Nephron progenitor cell (in vitro differentiated cells): ENCODE measurements around the gene SLC25A4.
A peak's percentile ranks its signal among the peaks of the same experiment; 100 is the strongest.

Experiments
- DNase-seq: peaks from one replicate; pipeline ENCODE4 v3.0.0; 2021
- H3K27ac Mint-ChIP-seq: 2 replicates; pipeline ENCODE4 v1.8.0; 2021; ENCODE audit warnings: mild to moderate bottlenecking, moderate library complexity, mixed read lengths
- H3K27me3 Mint-ChIP-seq: 2 replicates; pipeline ENCODE4 v1.8.0; 2021; ENCODE audit warnings: mild to moderate bottlenecking, low read depth, mixed read lengths; ENCODE audit not compliant: poor library complexity
- H3K36me3 Mint-ChIP-seq: 2 replicates; pipeline ENCODE4 v1.8.0; 2021; ENCODE audit warnings: low read depth, mixed read lengths
- H3K4me1 Mint-ChIP-seq: 2 replicates; pipeline ENCODE4 v1.8.0; 2021; ENCODE audit warnings: mixed read lengths
- H3K4me3 Mint-ChIP-seq: 2 replicates; pipeline ENCODE4 v1.8.0; 2021; ENCODE audit warnings: mild to moderate bottlenecking, moderate library complexity, mixed read lengths
- H3K9me3 Mint-ChIP-seq: 2 replicates; pipeline ENCODE4 v1.8.0; 2021; ENCODE audit warnings: mild to moderate bottlenecking, moderate library complexity, mixed read lengths
- CTCF ChIP-seq: fragments of 200-600 bp; sonication (generic); IDR thresholded peaks from 2 replicates; pipeline ENCODE4 v1.5.0; 2021; ENCODE audit warnings: antibody characterized with exemption

SLC25A4 gene

GRCh38 chr4:185144601-185145240, 1.7 kb downstream of the SLC25A4 start:
- TF ChIP-seq CTCF, result no peak
- no peak overlapping the region for H3K27ac Mint-ChIP-seq
- peaks cover 27% of the 10 kb centered on the region for H3K27me3 Mint-ChIP-seq
- peaks cover 18% of the 10 kb centered on the region for H3K36me3 Mint-ChIP-seq
- H3K4me3 Mint-ChIP-seq, result peak overlapping the region; percentile 90
- H3K4me1 Mint-ChIP-seq, result peaks cover 23% of the 10 kb centered on the region
- DNase-seq, result no peak
- no peaks in the 10 kb centered on the region for H3K9me3 Mint-ChIP-seq

GRCh38 chr4:185145572-185145971, 2.5 kb downstream of the SLC25A4 start:
- Mint-ChIP-seq H3K27me3 (peaks cover 27% of the 10 kb centered on the region), H3K4me3 (peak overlapping the region; percentile 90), H3K36me3 (peaks cover 18% of the 10 kb centered on the region), H3K4me1 (peaks cover 23% of the 10 kb centered on the region), H3K27ac (no peak overlapping the region), H3K9me3 (no peaks in the 10 kb centered on the region)
- DNase-seq, result no peak
- no peak for TF ChIP-seq CTCF

- H3K4me1 Mint-ChIP-seq, result peaks cover 9% of the 10 kb centered on the region
- no peak for DNase-seq
Observed at GRCh38 chr4:185149392-185149791, 6.3 kb downstream of the SLC25A4 start.

GRCh38 chr4:185151296-185151695, 8.2 kb downstream of the SLC25A4 start:
- Mint-ChIP-seq H3K27me3 (no peaks in the 10 kb centered on the region), H3K4me3 (no peak overlapping the region), H3K27ac (no peak overlapping the region), H3K36me3 (peaks cover 54% of the 10 kb centered on the region), H3K4me1 (no peaks in the 10 kb centered on the region), H3K9me3 (no peaks in the 10 kb centered on the region)
- DNase-seq, result no peak
- TF ChIP-seq CTCF, result no peak

More at GRCh38 chr4:185149392-185149791, 6.3 kb downstream of the SLC25A4 start:
- Mint-ChIP-seq H3K9me3 (no peaks in the 10 kb centered on the region), H3K27me3 (peaks cover 5% of the 10 kb centered on the region), H3K4me3 (no peak overlapping the region), H3K36me3 (peaks cover 50% of the 10 kb centered on the region), H3K27ac (peak overlapping the region; percentile 29)
- no peak for TF ChIP-seq CTCF

- H3K4me1 Mint-ChIP-seq, result peaks cover 9% of the 10 kb centered on the region
- no peak for DNase-seq
- no peak for TF ChIP-seq CTCF
- peaks cover 10% of the 10 kb centered on the region for H3K9me3 Mint-ChIP-seq
- H3K36me3 Mint-ChIP-seq, result peaks cover 46% of the 10 kb centered on the region
- no peak overlapping the region for H3K27ac Mint-ChIP-seq
- no peaks in the 10 kb centered on the region for H3K27me3 Mint-ChIP-seq
- H3K4me3 Mint-ChIP-seq, result no peak overlapping the region
Observed at GRCh38 chr4:185165605-185166063, 22.6 kb downstream of the SLC25A4 start.

GRCh38 chr4:185167234-185167633, 24.2 kb downstream of the SLC25A4 start:
- DNase-seq, result no peak
- H3K9me3 Mint-ChIP-seq, result peaks cover 10% of the 10 kb centered on the region
- H3K27me3 Mint-ChIP-seq, result no peaks in the 10 kb centered on the region
- peaks cover 48% of the 10 kb centered on the region for H3K36me3 Mint-ChIP-seq
- no peak for TF ChIP-seq CTCF
- H3K4me1 Mint-ChIP-seq, result peaks cover 15% of the 10 kb centered on the region
- no peak overlapping the region for H3K27ac Mint-ChIP-seq
- no peak overlapping the region for H3K4me3 Mint-ChIP-seq
